Nephron (organoid): Measurements from ENCODE around the gene IGSF22.

Experiments used
- H3K27ac Mint-ChIP-seq, 3 experiments: 2 replicates each; pipeline ENCODE4 v1.8.0; 2020; ENCODE audit warnings: mixed read lengths in 3 of 3, mild to moderate bottlenecking in 2 of 3, moderate library complexity in 1 of 3
- H3K27me3 Mint-ChIP-seq: 2 replicates; pipeline ENCODE4 v1.8.0; 2021; ENCODE audit warnings: low read depth, mild to moderate bottlenecking, moderate library complexity, mixed read lengths
- H3K36me3 Mint-ChIP-seq: 2 replicates; pipeline ENCODE4 v1.8.0; 2020; ENCODE audit warnings: low read depth, mixed read lengths
- H3K4me1 Mint-ChIP-seq: 2 replicates; pipeline ENCODE4 v1.8.0; 2020; ENCODE audit warnings: mixed read lengths
- H3K4me3 Mint-ChIP-seq, 3 experiments: 2 replicates each; pipeline ENCODE4 v1.8.0; 2020; ENCODE audit warnings: mild to moderate bottlenecking in 3 of 3, mixed read lengths in 3 of 3, moderate library complexity in 2 of 3
- H3K9me3 Mint-ChIP-seq: 2 replicates; pipeline ENCODE4 v1.8.0; 2020; ENCODE audit warnings: mixed read lengths
- CTCF ChIP-seq, 3 experiments: fragments of 200-600 bp; sonication (generic); IDR thresholded peaks; one replicate each; pipeline ENCODE4 v1.5.0; 2021; ENCODE audit warnings: antibody characterized with exemption in 3 of 3; ENCODE audit not compliant: unreplicated experiment in 3 of 3

Gene IGSF22

DNA sequence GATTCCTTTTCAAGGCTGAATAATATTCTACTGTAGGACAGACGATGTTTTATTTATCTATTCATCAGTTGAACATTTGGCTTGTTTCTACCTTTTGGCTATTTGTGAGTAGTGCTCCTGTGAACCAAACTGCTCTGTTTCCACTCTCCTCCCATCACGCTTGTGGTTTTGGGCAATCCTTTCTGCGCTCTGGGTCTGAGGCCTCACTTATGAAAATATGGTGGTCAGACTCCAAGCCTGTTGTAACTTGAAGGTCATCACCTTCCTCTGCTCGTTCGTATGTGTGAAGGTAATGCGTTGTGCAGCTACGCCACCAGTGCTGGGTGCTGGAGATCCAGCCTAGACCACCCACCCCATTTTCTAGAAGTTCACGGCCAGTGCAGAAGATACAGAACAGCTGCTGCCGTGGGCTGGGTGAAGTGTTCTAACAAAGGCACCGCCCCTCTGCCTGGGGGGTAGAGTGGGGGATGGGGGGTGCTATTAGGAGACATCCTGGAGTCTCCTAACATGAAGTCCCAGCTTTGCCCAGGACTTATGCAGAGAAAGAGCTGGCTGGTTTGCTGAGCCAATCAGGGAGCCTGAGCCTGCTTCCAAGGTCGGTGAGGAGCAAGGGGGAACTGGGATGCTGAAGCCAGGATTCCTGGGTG is 44.6 kb upstream of the IGSF22 start:
- TF ChIP-seq CTCF (IDR thresholded peaks at IDR 0.05; ENCODE audit: unreplicated experiment in 3 of 3), result no peak
- Mint-ChIP-seq H3K9me3 (no peaks in the 10 kb centered on the region), H3K27me3 (peaks cover 20% of the 10 kb centered on the region), H3K27ac (no peak overlapping the region), H3K36me3 (no peaks in the 10 kb centered on the region), H3K4me3 (no peak overlapping the region), H3K4me1 (peaks cover 9% of the 10 kb centered on the region)

DNA sequence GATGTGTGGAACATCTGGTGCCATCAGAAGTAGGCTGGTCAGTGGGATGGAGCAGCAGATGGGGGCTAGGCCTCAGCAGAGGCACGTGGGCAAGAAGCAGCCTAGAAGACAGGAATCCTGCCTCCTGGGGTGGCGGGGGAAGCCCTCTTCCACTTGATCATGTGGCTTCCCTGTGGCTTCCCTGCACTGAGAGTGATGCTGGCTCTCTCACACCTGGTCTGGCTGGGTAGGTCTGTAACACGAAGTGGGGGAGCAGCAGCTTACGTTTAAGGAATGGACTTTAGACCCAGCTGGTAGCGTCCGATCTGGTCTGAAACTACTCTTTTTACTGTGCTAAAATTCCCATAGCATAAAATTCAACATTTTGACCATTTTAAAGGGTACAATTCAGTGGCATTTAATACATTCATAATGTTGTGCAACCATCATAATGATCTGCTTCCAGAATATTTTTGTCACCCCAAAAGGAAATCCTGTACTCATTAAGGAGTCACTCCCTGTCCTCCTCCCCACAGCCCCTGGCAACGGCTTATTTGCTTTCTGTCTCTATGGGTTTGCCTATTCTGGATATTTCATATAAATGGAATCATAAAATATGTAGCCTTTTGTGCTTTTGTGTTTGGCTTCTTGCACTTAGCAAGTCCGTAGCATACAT is 43.9 kb upstream of the IGSF22 start:
- no peaks in the 10 kb centered on the region for H3K9me3 Mint-ChIP-seq
- no peak overlapping the region for H3K4me3 Mint-ChIP-seq
- no peak overlapping the region for H3K27ac Mint-ChIP-seq
- no peak for TF ChIP-seq CTCF (IDR thresholded peaks at IDR 0.05; ENCODE audit: unreplicated experiment in 3 of 3)
- H3K27me3 Mint-ChIP-seq, result peaks cover 17% of the 10 kb centered on the region
- no peaks in the 10 kb centered on the region for H3K36me3 Mint-ChIP-seq
- H3K4me1 Mint-ChIP-seq, result peaks cover 9% of the 10 kb centered on the region

DNA sequence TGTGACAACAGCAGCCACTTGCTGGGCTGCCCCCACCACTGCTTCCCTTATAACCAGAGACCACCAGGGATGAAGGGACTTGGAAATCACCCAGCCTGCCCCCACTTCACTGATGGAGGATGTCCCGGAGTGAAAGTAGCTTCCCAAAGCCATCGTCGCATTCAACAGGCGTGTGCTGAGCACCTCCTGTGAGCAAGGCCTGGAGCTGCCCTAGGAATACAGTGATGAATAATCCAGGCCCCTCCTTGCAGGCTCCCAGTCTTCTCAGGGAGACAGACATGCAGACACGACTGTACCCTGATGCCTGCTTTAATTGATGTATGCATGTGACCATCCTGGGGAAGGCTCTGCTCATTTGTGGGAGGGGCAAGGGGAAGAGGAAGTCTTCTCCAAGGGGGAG is 43.0 kb upstream of the IGSF22 start:
- TF ChIP-seq CTCF (IDR thresholded peaks at IDR 0.05; ENCODE audit: unreplicated experiment in 3 of 3), result no peak
- Mint-ChIP-seq H3K9me3 (no peaks in the 10 kb centered on the region), H3K27me3 (peaks cover 17% of the 10 kb centered on the region), H3K4me3 (no peak overlapping the region), H3K4me1 (peaks cover 4% of the 10 kb centered on the region), H3K27ac (no peak overlapping the region), H3K36me3 (no peaks in the 10 kb centered on the region)

DNA sequence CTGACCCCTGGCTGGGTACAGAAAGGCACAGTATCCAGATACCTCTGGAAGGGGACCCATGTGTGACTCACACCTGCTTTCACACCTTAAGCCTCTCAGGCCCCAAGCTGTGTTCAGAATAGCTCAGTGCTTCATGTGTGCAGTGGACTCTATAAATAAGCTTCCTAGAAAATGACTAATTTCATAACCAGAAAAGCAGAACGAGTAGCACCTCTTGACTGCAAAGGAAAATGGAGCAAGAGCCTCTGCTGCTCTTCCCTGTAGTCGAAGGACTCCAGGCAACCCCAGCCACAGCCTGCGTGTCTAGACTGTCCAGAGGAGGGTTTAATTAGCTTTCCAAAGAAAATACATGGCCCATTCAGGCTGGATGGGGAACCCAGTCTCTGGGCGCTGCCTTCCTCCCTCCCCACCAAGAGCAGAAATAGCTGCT is 42.5 kb upstream of the IGSF22 start:
- H3K4me3 Mint-ChIP-seq, result no peak overlapping the region

DNA sequence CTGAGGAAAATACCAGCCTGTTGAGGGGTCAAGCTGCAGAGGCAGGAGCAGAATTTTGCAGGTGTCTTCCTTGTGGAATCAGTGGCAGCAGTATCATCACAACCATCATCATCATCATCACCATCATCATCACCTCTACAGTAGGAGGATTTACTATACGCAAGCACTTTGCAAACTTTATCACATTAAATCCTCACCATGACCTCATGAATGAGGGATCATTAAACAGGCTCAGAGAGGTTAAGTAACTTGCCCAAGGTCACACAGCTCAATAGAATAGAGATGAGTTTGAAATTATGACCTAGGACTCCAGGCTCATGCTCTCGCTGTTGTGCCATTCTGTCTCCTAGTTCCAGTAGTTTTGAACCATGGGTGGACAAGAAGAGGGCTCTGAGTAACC is 40.0 kb upstream of the IGSF22 start:
- Mint-ChIP-seq H3K4me1 (no peaks in the 10 kb centered on the region), H3K27me3 (peaks cover 12% of the 10 kb centered on the region), H3K27ac (no peak overlapping the region)

More for the DNA sequence above, 42.5 kb upstream of the IGSF22 start:
- no peak for TF ChIP-seq CTCF (IDR thresholded peaks at IDR 0.05; ENCODE audit: unreplicated experiment in 3 of 3)
- Mint-ChIP-seq H3K9me3 (no peaks in the 10 kb centered on the region), H3K27ac (no peak overlapping the region), H3K4me1 (peaks cover 4% of the 10 kb centered on the region), H3K36me3 (no peaks in the 10 kb centered on the region), H3K27me3 (peaks cover 17% of the 10 kb centered on the region)

More for the DNA sequence above, 40.0 kb upstream of the IGSF22 start:
- no peak for TF ChIP-seq CTCF (IDR thresholded peaks at IDR 0.05; ENCODE audit: unreplicated experiment in 3 of 3)
- H3K9me3 Mint-ChIP-seq, result no peaks in the 10 kb centered on the region
- no peaks in the 10 kb centered on the region for H3K36me3 Mint-ChIP-seq
- no peak overlapping the region for H3K4me3 Mint-ChIP-seq
